Colonic mucosa (tissue), 4 donors: ENCODE results near the gene MORC2. TPM values are rescaled to one million over a fixed set of nuclear protein-coding genes. Genes with fewer than 3 reads are reported as not detected.

Source experiments
- DNase-seq: peaks from one replicate; pipeline ENCODE4 v3.0.0-alpha.2; 2020
- H3K27ac ChIP-seq: fragments of 200-600 bp; one replicate; pipeline ENCODE4 v1.8.0; 2021
- H3K27me3 ChIP-seq: fragments of 200-600 bp; one replicate; pipeline ENCODE4 v1.8.0; 2021
- H3K36me3 ChIP-seq: fragments of 200-600 bp; one replicate; pipeline ENCODE4 v1.8.0; 2021
- H3K4me1 ChIP-seq: fragments of 200-600 bp; one replicate; pipeline ENCODE4 v1.8.0; 2021; ENCODE audit warnings: mild to moderate bottlenecking
- H3K4me3 ChIP-seq: fragments of 200-600 bp; one replicate; pipeline ENCODE4 v1.8.0; 2021
- H3K9ac ChIP-seq, 2 donors: one replicate each; pipeline ENCODE4 v1.7.0; 2013; ENCODE audit warnings: control low read depth in 2 of 2, low read depth in 2 of 2, low read length in 2 of 2
- H3K9me3 ChIP-seq: fragments of 200-600 bp; one replicate; pipeline ENCODE4 v1.8.0; 2021
- intact Hi-C: fragments of 100-400 bp; cut with DNase I; formaldehyde crosslinking; loops from one replicate; pipeline ENCODE4 v1.14.1; 2022
- total RNA-seq, 2 donors: library from RNA; stranded (reverse); fragmentation: NEBNext Ultra II Directional in 1 of 2; extraction: Animal tissue kit (Norgen Biotek cat#: 25700) in 1 of 2; gene quantifications; one replicate each; pipeline ENCODE4 v1.2.1, GENCODE V29; 2021
- TF ChIP-seq, protein P1 (sequence below): fragments of 200-600 bp; IDR thresholded peaks from one replicate; pipeline ENCODE4 v1.8.0; 2022; ENCODE audit warnings: antibody characterized with exemption, mild to moderate bottlenecking
- donor health status: healthy.
- donor health status: DM: no; HTN: no; CAD: no.
- donor health status: DM: no; HTN: no; CAD: no.

Gene MORC2
- total RNA-seq, 2 donors from 2014 or later: 14.3 to 22.2 TPM

DNA sequence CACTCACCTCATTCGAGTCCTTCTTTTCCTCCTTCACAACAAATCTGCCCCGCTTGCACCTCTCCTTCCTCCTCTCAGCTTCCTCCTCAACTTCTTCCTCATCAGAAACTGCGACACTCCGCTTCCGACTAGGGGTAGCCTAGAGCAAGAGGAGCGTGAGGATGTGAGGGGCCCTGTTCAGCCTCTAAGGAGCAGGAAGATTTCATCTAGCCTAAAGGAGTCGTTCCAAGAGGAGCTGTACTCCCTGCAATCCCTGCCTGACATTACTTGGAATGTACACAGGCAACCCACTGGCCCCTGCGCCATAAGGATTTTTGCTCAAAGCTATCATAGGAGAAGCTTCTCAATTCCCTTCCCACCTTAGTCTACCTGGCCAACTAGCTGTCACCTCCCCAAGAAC, 34.5 kb downstream of the MORC2 start:
- no peak for DNase-seq
- no peak overlapping the region for H3K4me3 ChIP-seq
- no peak overlapping the region for H3K9ac ChIP-seq
- H3K9me3 ChIP-seq: no peaks in the 10 kb centered on the region
- H3K27ac ChIP-seq: no peak overlapping the region
- no peaks in the 10 kb centered on the region for H3K27me3 ChIP-seq
- TF ChIP-seq, protein P1, sequence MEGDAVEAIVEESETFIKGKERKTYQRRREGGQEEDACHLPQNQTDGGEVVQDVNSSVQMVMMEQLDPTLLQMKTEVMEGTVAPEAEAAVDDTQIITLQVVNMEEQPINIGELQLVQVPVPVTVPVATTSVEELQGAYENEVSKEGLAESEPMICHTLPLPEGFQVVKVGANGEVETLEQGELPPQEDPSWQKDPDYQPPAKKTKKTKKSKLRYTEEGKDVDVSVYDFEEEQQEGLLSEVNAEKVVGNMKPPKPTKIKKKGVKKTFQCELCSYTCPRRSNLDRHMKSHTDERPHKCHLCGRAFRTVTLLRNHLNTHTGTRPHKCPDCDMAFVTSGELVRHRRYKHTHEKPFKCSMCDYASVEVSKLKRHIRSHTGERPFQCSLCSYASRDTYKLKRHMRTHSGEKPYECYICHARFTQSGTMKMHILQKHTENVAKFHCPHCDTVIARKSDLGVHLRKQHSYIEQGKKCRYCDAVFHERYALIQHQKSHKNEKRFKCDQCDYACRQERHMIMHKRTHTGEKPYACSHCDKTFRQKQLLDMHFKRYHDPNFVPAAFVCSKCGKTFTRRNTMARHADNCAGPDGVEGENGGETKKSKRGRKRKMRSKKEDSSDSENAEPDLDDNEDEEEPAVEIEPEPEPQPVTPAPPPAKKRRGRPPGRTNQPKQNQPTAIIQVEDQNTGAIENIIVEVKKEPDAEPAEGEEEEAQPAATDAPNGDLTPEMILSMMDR: no peak
- intact Hi-C loops: no loop called here
- H3K4me1 ChIP-seq: no peaks in the 10 kb centered on the region
- peaks cover 24% of the 10 kb centered on the region for H3K36me3 ChIP-seq

DNA sequence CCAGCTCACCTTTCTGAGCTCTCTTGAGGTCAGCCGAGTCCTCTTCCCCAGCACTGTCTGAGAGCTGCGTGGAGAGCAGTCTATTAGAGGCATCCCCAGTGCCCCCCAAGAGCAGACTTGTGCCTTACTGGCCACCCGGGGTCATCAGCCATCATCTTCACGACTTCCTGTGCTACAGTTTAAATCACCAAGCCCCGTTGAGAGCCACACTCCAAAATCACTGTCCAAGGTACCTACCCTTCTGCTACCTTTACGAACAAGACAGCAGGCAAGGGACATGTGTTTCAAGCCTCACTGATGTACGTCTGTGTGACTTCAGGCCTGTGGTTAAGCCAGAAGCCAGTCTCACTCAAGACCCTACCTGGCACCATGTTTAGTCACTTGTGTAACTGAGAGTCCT, 35.1 kb downstream of the MORC2 start:
- Histone ChIP-seq H3K4me1 (no peaks in the 10 kb centered on the region), H3K27ac (no peak overlapping the region), H3K9ac (no peak overlapping the region), H3K4me3 (no peak overlapping the region), H3K27me3 (no peaks in the 10 kb centered on the region), H3K9me3 (no peaks in the 10 kb centered on the region), H3K36me3 (peaks cover 24% of the 10 kb centered on the region)
- intact Hi-C loops: no loop called here
- TF ChIP-seq, protein P1: no peak
- no peak for DNase-seq

DNA sequence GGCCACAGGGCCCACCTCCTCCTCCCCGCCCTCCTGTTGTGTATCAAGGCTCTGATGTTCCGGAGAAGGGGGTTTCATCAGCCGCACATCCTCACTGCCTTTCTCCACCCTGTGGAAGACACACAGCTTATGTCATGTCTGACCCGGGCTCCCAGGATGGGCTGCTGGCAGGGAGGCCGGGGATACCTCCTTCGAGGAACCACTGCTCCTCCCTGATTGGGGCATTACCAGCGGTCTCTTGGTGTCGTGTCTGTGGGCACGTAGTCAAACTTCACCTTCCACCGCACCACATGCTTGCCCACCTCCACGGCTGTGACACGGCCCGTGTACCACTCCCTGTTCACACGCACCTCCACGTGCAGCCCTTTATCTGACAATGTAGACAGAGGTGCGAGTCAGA, 35.9 kb downstream of the MORC2 start:
- Histone ChIP-seq H3K4me1 (no peaks in the 10 kb centered on the region), H3K9ac (no peak overlapping the region), H3K27me3 (no peaks in the 10 kb centered on the region), H3K9me3 (no peaks in the 10 kb centered on the region), H3K4me3 (no peak overlapping the region), H3K27ac (no peak overlapping the region), H3K36me3 (peaks cover 24% of the 10 kb centered on the region)
- TF ChIP-seq, protein P1: no peak
- DNase-seq: no peak
- intact Hi-C loops: no loop called here

DNA sequence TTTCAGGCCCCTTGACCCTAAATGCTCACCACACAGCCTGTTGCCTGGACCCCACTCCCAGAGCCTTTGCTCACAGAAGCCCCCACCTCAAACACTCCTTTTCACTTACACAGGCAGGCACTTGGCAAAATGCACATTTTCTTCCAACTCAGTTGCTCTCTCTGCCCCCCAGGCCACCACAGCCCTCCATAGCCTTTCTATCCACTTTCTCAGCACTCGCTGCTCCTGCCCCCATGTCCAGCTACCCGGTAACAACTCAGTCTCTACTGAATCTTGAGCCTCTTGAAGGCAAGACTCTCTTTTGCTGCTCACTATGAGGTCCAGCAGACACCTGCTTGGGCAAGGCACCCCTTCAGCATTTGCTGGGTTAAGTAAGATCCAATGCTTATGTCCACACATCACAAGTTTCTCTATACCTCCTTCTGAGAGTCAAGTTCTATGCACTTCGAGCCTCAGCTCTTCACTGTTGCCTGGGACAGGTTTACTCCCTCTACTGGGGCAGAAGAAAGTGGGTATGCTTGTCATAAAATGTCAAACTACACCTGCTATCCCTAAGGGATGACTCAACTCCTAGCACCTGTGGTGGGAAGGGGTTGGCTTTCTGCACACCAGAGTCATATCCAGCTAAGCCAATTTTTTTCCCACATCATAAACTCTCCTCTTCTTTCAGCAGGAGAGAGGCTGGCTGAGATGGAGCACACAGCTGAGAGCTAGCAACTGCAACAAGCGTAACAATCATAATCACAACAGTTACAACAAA, 36.9 kb downstream of the MORC2 start:
- TF ChIP-seq, protein P1: no peak
- no peaks in the 10 kb centered on the region for H3K27me3 ChIP-seq
- no peak overlapping the region for H3K4me3 ChIP-seq
- no peak overlapping the region for H3K27ac ChIP-seq
- intact Hi-C loops: no loop called here
- H3K9ac ChIP-seq: no peak overlapping the region
- no peaks in the 10 kb centered on the region for H3K4me1 ChIP-seq
- H3K9me3 ChIP-seq: no peaks in the 10 kb centered on the region
- no peak for DNase-seq
- H3K36me3 ChIP-seq: peaks cover 24% of the 10 kb centered on the region

DNA sequence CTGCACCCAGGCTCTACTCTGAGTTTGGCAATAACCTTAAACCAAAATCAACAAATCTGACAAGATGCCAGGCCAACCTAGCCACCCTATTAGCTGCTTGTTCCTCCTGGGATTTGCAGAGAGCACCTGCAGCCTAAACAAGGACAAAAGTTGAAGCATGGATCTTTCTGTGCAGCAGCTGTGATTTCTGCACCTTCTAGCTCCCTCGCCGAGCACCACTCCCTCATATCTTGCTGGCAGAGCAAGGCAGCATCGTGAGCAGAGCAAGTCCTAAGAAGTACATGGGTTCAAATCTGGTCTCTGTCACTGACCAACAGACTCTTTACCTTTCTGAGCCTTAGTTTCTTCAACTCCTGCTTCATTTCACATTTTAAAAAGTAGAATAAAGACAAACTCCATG, 38.3 kb downstream of the MORC2 start:
- Histone ChIP-seq H3K9ac (no peak overlapping the region), H3K4me1 (no peaks in the 10 kb centered on the region), H3K27ac (no peak overlapping the region), H3K4me3 (no peak overlapping the region), H3K27me3 (no peaks in the 10 kb centered on the region), H3K9me3 (no peaks in the 10 kb centered on the region), H3K36me3 (peaks cover 17% of the 10 kb centered on the region)
- intact Hi-C loops: no loop called here
- DNase-seq: no peak
- TF ChIP-seq, protein P1: no peak
